WI38 (cell line): ENCODE results near the gene TRPV4.

Source experiments
- H3K4me3 ChIP-seq: 2 replicates; pipeline ENCODE4 v1.5.1; 2011; ENCODE audit warnings: low read depth, mild to moderate bottlenecking, control low read depth, low read length
- CTCF ChIP-seq: IDR thresholded peaks from 2 replicates; pipeline ENCODE4 v1.5.1; 2012; ENCODE audit warnings: low read depth, mild to moderate bottlenecking, control low read depth, low read length

TRPV4 gene

GRCh38 chr12:109878247-109878625, 45.0 kb upstream of the TRPV4 start:
- H3K4me3 ChIP-seq: no peak overlapping the region

GRCh38 chr12:109877504-109878246, 44.5 kb upstream of the TRPV4 start:
- no peak overlapping the region for H3K4me3 ChIP-seq
- no peak for TF ChIP-seq CTCF

More at GRCh38 chr12:109878247-109878625, 45.0 kb upstream of the TRPV4 start:
- no peak for TF ChIP-seq CTCF

- TF ChIP-seq CTCF: no peak
- H3K4me3 ChIP-seq: no peak overlapping the region
Observed at GRCh38 chr12:109876406-109876805, 43.2 kb upstream of the TRPV4 start.

- TF ChIP-seq CTCF: no peak
- no peak overlapping the region for H3K4me3 ChIP-seq
Observed at GRCh38 chr12:109875572-109876131, 42.5 kb upstream of the TRPV4 start.

- no peak for TF ChIP-seq CTCF
- H3K4me3 ChIP-seq: no peak overlapping the region
Observed at GRCh38 chr12:109873653-109874052, 40.5 kb upstream of the TRPV4 start.

- no peak for TF ChIP-seq CTCF
- no peak overlapping the region for H3K4me3 ChIP-seq
Observed at GRCh38 chr12:109871668-109872314, 38.6 kb upstream of the TRPV4 start.

- no peak overlapping the region for H3K4me3 ChIP-seq
- no peak for TF ChIP-seq CTCF
Observed at GRCh38 chr12:109870648-109871047, 37.5 kb upstream of the TRPV4 start.
